Astrocyte (in vitro differentiated cells and primary cell): ENCODE measurements around the gene LPAR2.

Experiments used
- CTCF ChIP-seq: IDR thresholded peaks from 2 replicates; pipeline ENCODE4 v1.5.1; 2011; ENCODE audit warnings: low read depth, mild to moderate bottlenecking, inconsistent platforms, low read length, moderate library complexity; ENCODE audit not compliant: insufficient read depth
- EZH2 ChIP-seq: IDR thresholded peaks from 2 replicates; pipeline ENCODE4 v1.6.1; 2012; ENCODE audit warnings: mild to moderate bottlenecking, low read length, inconsistent platforms; ENCODE audit not compliant: insufficient read depth

GRCh38 chr19:19652482-19653295 lies 24.7 kb upstream of the LPAR2 start:
- TF ChIP-seq EZH2: no peak
- no peak for TF ChIP-seq CTCF
